Progenitor cell of endocrine pancreas (in vitro differentiated cells): ENCODE data around the gene IMMT. TPM values are rescaled to one million over a fixed set of nuclear protein-coding genes. Genes with fewer than 3 reads are reported as not detected.

Source experiments
- DNase-seq: peaks from one replicate; pipeline ENCODE4 v3.0.0; 2021; ENCODE audit warnings: low spot score; ENCODE audit not compliant: unreplicated experiment
- H3K27ac Mint-ChIP-seq: 2 replicates; pipeline ENCODE4 v1.8.0; 2021; ENCODE audit warnings: mild to moderate bottlenecking, moderate library complexity, mixed read lengths
- H3K27me3 Mint-ChIP-seq: 2 replicates; pipeline ENCODE4 v1.8.0; 2021; ENCODE audit warnings: mixed read lengths
- H3K36me3 Mint-ChIP-seq: 2 replicates; pipeline ENCODE4 v1.8.0; 2022; ENCODE audit warnings: mixed read lengths; ENCODE audit not compliant: insufficient read depth
- H3K4me1 Mint-ChIP-seq: 2 replicates; pipeline ENCODE4 v1.8.0; 2021; ENCODE audit warnings: low read depth, mixed read lengths
- H3K4me3 Mint-ChIP-seq: 2 replicates; pipeline ENCODE4 v1.8.0; 2021; ENCODE audit warnings: low read depth, mild to moderate bottlenecking, moderate library complexity, mixed read lengths
- H3K9me3 Mint-ChIP-seq: 2 replicates; pipeline ENCODE4 v1.8.0; 2021; ENCODE audit warnings: low read depth, mixed read lengths
- CTCF ChIP-seq: fragments of 200-600 bp; sonication (generic); IDR thresholded peaks from one replicate; pipeline ENCODE4 v1.5.0; 2021; ENCODE audit warnings: antibody characterized with exemption, mild to moderate bottlenecking; ENCODE audit not compliant: unreplicated experiment
- total RNA-seq: library from RNA; stranded (reverse); gene quantifications from 2 replicates; pipeline ENCODE4 v1.2.1, GENCODE V29; 2021

The IMMT gene
- total RNA-seq, 1 donor from 2014 or later, result 94.1 TPM

DNA sequence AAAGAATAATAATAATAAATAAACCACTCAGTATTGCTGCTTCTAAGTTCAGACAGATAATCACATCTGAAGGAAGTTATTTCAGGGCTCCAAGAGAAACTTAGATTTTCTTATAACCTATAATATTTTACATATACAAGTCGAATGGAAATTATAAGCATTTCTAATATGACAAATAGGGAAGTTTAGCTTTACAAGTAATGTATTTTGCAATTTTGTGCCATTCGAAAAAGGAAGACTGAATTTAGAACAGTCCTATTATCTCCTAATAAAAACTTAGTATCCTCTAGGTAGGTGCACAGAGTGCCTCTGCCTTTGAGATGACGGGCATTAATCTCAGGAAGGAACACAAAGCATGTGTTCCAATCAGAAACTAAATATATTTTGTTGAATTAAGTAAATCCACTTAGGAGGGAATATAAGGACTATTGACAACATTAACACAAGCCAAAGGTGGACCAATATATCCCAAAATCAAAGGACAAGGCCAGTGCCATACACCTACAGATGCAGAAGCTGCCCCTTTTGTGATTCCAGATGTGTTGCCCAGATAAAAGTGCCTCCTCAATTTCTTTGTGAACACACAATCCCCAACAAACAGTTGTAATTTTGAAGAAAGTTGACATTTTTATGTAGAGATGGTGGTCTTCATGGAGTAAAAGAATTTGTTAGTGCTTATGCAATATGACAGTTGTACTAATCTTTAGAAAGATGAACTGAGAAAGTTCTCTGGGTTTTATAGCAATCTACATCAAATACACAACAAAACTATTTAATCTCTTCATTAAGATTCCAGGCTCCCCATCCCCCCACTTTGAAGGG, 52.6 kb downstream of the IMMT start:
- DNase-seq, result no peak
- no peaks in the 10 kb centered on the region for H3K27me3 Mint-ChIP-seq
- peaks cover 30% of the 10 kb centered on the region for H3K36me3 Mint-ChIP-seq
- H3K27ac Mint-ChIP-seq, result peak overlapping the region; percentile 64
- H3K4me3 Mint-ChIP-seq, result no peak overlapping the region
- no peaks in the 10 kb centered on the region for H3K9me3 Mint-ChIP-seq
- H3K4me1 Mint-ChIP-seq, result no peaks in the 10 kb centered on the region
- TF ChIP-seq CTCF, result no peak

DNA sequence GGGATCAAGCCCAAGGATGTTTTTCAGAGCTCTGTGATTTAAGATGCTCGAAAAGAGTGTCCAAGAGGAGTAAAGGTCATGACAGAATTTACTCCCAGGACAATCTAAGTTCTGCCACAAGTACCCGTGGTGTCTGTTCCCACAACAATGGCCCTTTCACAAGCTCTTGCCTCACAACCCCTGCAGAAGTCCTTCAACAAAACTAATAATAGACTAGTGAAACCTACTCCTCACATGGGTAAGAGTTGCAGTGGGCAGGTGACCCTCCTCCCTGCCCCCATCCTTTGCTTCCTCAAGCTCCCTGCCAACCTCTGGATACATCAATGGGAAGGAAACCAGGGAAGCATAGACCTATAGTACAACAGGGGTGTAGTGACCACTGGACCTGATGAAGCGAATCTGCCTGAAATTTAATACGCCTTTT, 54.3 kb downstream of the IMMT start:
- no peak for DNase-seq
- H3K4me1 Mint-ChIP-seq, result no peaks in the 10 kb centered on the region
- no peak for TF ChIP-seq CTCF
- no peaks in the 10 kb centered on the region for H3K9me3 Mint-ChIP-seq
- peaks cover 33% of the 10 kb centered on the region for H3K36me3 Mint-ChIP-seq
- H3K27ac Mint-ChIP-seq, result peak overlapping the region; percentile 75
- H3K27me3 Mint-ChIP-seq, result no peaks in the 10 kb centered on the region
- no peak overlapping the region for H3K4me3 Mint-ChIP-seq

DNA sequence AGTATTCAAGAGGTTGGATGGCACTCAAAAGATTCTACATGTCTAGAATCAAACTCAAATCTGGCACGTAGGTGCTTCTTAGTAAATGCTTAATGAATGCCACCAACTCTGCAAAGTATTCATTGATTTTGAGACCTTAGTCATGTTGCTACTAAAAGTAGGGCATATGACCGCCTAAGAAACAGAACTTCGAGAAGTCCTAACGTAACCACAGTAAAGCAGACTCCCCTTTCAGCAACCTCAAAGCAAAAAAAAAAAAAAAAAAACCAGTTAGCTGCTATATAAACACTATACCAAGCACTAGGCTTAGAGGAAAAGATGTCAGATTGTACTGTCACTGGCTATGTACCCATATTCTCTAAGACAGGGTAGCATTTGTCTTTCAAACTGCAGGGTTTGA, 55.3 kb downstream of the IMMT start:
- Mint-ChIP-seq H3K4me3 (no peak overlapping the region), H3K9me3 (no peaks in the 10 kb centered on the region), H3K4me1 (no peaks in the 10 kb centered on the region), H3K27me3 (no peaks in the 10 kb centered on the region), H3K36me3 (peaks cover 35% of the 10 kb centered on the region), H3K27ac (peak overlapping the region; percentile 89)
- DNase-seq, result no peak
- TF ChIP-seq CTCF, result no peak

DNA sequence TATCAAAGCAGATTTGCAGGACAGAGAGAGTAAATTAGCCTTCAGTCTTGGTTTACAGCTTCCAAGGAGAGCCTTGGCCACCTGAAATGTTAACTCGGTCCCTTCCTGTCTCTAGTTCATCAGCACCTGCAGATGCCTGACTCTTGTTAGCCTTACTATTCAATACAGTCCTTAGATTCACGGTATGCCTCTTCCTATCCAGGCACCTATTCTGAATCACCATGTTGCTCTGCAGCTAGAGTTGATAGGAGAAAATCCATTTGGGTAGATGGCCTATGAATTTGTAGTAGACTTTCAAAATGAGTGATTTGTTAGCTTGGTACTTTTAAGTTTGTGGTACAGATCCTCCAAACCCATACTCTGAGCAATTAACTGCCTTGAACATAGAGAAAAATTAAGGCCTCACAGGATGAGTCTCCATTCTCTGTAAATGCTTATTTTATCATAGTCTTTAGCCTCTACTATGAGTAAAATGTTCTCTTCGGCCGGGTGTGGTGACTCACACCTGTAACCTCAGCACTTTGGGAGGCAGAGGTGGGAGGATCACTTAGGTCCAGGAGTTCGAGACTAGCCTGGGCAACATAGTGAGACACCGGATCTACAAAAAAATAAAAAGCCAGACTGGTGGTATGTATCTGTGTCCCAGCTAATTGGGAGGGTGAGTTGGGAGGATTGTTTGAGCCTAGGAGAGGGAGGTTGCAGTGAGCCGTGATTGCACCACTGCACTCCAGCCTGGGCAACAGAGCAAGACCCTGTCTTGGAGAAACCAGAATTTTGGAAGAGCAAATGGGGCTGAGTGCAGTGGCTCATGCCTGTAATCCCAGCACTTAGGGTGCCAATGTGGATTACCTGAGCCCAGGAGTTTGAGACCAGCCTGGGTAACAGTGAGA, 56.3 kb downstream of the IMMT start:
- H3K9me3 Mint-ChIP-seq, result no peaks in the 10 kb centered on the region
- H3K27me3 Mint-ChIP-seq, result no peaks in the 10 kb centered on the region
- no peaks in the 10 kb centered on the region for H3K4me1 Mint-ChIP-seq
- H3K4me3 Mint-ChIP-seq, result no peak overlapping the region
- DNase-seq, result no peak
- TF ChIP-seq CTCF, result no peak
- peak overlapping the region; percentile 65 for H3K27ac Mint-ChIP-seq
- peaks cover 36% of the 10 kb centered on the region for H3K36me3 Mint-ChIP-seq

DNA sequence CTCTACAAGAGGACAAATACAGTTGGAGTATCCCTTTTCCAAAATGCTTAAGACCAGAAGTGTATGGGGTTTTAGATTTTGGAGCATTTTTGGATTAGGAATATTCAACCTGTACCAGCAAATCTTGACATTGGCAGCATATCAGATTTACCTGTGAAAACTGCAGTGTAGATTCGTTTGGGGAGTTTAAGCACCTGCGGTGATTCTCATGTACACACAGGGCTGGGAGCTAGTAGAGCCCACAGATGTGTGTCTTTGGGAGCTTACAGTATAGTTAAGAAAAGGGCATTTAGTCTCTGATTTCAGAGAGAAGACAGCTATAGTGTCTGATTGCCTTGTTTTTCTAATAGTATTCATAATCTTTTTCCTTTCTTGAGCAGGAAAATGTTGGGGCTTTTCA, 59.1 kb downstream of the IMMT start:
- no peak for DNase-seq
- peaks cover 41% of the 10 kb centered on the region for H3K36me3 Mint-ChIP-seq
- H3K4me3 Mint-ChIP-seq, result no peak overlapping the region
- no peak for TF ChIP-seq CTCF
- no peaks in the 10 kb centered on the region for H3K9me3 Mint-ChIP-seq
- no peaks in the 10 kb centered on the region for H3K27me3 Mint-ChIP-seq
- H3K27ac Mint-ChIP-seq, result no peak overlapping the region
- no peaks in the 10 kb centered on the region for H3K4me1 Mint-ChIP-seq
